ENCODE results near the gene DPPA5.
"Not testable (repeated sequence)": the region's sequence is repeated elsewhere in the genome, so short reads cannot be mapped to it uniquely, and the experiment has no call there.

DPPA5 gene

GRCh38 chr6:73308712-73309534, 45.2 kb downstream of the DPPA5 start:
- intact Hi-C loops (cut with DNase I; ENCODE audit: low total_unique reads), result no loop called here
- no peak for DNase-seq
- Histone ChIP-seq H3K27ac (peak overlapping the region in 1 of 2 donors; percentile 66), H3K9me3 (no peaks in the 10 kb centered on the region), H3K36me3 (no peaks in the 10 kb centered on the region), H3K4me1 (peaks cover 0 to 12% (median 3%) of the 10 kb centered on the region in 4 donors), H3K27me3 (no peaks in the 10 kb centered on the region), H3K4me3 (peak overlapping the region; percentile 61 to 65)
- TF ChIP-seq, protein P1, sequence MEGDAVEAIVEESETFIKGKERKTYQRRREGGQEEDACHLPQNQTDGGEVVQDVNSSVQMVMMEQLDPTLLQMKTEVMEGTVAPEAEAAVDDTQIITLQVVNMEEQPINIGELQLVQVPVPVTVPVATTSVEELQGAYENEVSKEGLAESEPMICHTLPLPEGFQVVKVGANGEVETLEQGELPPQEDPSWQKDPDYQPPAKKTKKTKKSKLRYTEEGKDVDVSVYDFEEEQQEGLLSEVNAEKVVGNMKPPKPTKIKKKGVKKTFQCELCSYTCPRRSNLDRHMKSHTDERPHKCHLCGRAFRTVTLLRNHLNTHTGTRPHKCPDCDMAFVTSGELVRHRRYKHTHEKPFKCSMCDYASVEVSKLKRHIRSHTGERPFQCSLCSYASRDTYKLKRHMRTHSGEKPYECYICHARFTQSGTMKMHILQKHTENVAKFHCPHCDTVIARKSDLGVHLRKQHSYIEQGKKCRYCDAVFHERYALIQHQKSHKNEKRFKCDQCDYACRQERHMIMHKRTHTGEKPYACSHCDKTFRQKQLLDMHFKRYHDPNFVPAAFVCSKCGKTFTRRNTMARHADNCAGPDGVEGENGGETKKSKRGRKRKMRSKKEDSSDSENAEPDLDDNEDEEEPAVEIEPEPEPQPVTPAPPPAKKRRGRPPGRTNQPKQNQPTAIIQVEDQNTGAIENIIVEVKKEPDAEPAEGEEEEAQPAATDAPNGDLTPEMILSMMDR (IDR thresholded peaks at IDR 0.05), result no peak

DNA sequence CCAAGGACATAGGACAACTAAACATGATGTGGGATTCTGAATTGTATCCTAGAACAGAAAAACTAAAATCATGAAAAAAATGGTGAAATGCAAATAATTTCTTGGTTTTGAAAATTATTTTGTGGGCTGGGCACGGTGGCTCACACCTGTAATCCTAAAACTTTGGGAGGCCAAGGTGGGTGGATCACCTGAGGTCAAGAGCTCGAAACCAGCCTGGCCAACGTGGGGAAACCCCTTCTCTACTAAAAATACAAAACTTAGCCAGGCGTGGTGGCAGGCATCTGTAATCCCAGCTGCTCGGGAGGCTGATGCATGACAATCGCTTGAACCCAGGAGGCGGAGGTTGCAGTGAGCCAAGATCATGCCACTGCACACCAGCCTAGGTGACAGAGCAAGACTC, 50.3 kb downstream of the DPPA5 start:
- H3K27me3 ChIP-seq; H3K9me3 ChIP-seq; H3K36me3 ChIP-seq; intact Hi-C loops (cut with DNase I; ENCODE audit: low total_unique reads); H3K4me1 ChIP-seq; H3K4me3 ChIP-seq; DNase-seq; H3K27ac ChIP-seq: not testable (repeated sequence)

All from tibial artery (tissue), 4 donors.